A673 (cell line): ENCODE results near the gene KRTAP5-7. TPM values are rescaled to one million over a fixed set of nuclear protein-coding genes. Genes with fewer than 3 reads are reported as not detected.

ENCODE experiments used
- BruUV-seq: library from RNA; stranded (reverse); fragments of 400-500 nt; replicated peaks from 2 replicates; lab custom pipeline; 2021; lab: Mats Ljungman, UMichigan
- CTCF ChIA-PET: fragments of 300-600 bp; sonication (Branson Sonifier 250); formaldehyde crosslinking; loops from one replicate; lab custom pipeline; 2022; ENCODE audit warnings: antibody characterized with exemption; lab: Charles Lee
- POLR2A ChIA-PET: fragments of 300-600 bp; sonication (Branson Sonifier 250); formaldehyde crosslinking; loops from one replicate; lab custom pipeline; 2022; ENCODE audit warnings: antibody characterized with exemption; ENCODE audit not compliant: low non-redundant PET; lab: Charles Lee
- DNase-seq: peaks from one replicate; pipeline ENCODE4 v3.0.0-alpha.2; 2015; ENCODE audit warnings: low spot score
- H3K27ac ChIP-seq: fragments of 200-600 bp; sonication (generic); 2 replicates; pipeline ENCODE4 v1.5.1; 2016; ENCODE audit warnings: mixed run types, low read depth, mild to moderate bottlenecking, mixed read lengths, antibody characterized with exemption, low read length; ENCODE audit not compliant: poor library complexity, severe bottlenecking
- H3K27me3 ChIP-seq: fragments of 200-600 bp; sonication (generic); replicated peaks from 2 replicates; pipeline ENCODE4 v1.6.1; 2017; ENCODE audit warnings: mixed run types, low read depth, mild to moderate bottlenecking, mixed read lengths, antibody characterized with exemption, low read length; ENCODE audit not compliant: insufficient read depth, poor library complexity
- H3K36me3 ChIP-seq: fragments of 200-600 bp; sonication (generic); 2 replicates; pipeline ENCODE4 v1.6.1; 2016; ENCODE audit warnings: mixed run types, mild to moderate bottlenecking, mixed read lengths, antibody characterized with exemption, low read length; ENCODE audit not compliant: insufficient read depth, poor library complexity, severe bottlenecking
- H3K4me1 ChIP-seq: fragments of 200-600 bp; sonication (generic); 2 replicates; pipeline ENCODE4 v1.6.1; 2017; ENCODE audit warnings: mixed run types, mild to moderate bottlenecking, mixed read lengths, antibody characterized with exemption, low read length; ENCODE audit not compliant: insufficient read depth, poor library complexity, severe bottlenecking
- H3K4me3 ChIP-seq: fragments of 200-600 bp; sonication (generic); 2 replicates; pipeline ENCODE4 v1.5.1; 2016; ENCODE audit warnings: low read depth, mixed run types, mild to moderate bottlenecking, mixed read lengths, low read length; ENCODE audit not compliant: poor library complexity, severe bottlenecking
- H3K9me3 ChIP-seq: fragments of 200-600 bp; sonication (generic); 2 replicates; pipeline ENCODE4 v1.6.1; 2016; ENCODE audit warnings: mixed run types, low read depth, mild to moderate bottlenecking, mixed read lengths, antibody characterized with exemption, low read length; ENCODE audit not compliant: poor library complexity, severe bottlenecking
- CTCF ChIP-seq: fragments of 300-800, 200-600 bp; sonication (generic); conservative IDR thresholded peaks from 2 replicates; pipeline ENCODE4 v1.5.1; 2017; ENCODE audit warnings: low read depth, mild to moderate bottlenecking, antibody characterized with exemption, low read length, moderate library complexity, mixed read lengths
- EZH2 ChIP-seq: fragments of 200-600 bp; sonication (generic); IDR thresholded peaks from 2 replicates; pipeline ENCODE4 v1.6.1; 2017; ENCODE audit warnings: borderline replicate concordance, low read depth, mild to moderate bottlenecking, mixed read lengths, antibody characterized with exemption, low read length; ENCODE audit not compliant: poor library complexity, severe bottlenecking
- intact Hi-C: fragments of 100-400 bp; cut with micrococcal nuclease; formaldehyde crosslinking; loops from one replicate; pipeline ENCODE4 v1.10.0; 2022; ENCODE audit not compliant: unreplicated experiment
- total RNA-seq: library from RNA; stranded (reverse); gene quantifications from 2 replicates; pipeline ENCODE4 v1.2.3, GENCODE V29; 2021

The KRTAP5-7 gene
- total RNA-seq, 1 experiment from 2014 or later, result not detected

- ChIA-PET POLR2A (no interaction called here), CTCF (no interaction called here)
- no peak overlapping the region for H3K27ac ChIP-seq
- H3K27me3 ChIP-seq, result no peaks in the 10 kb centered on the region
- intact Hi-C loops, result no loop called here
- H3K4me1 ChIP-seq, result peaks cover 4% of the 10 kb centered on the region
- no peak overlapping the region for H3K4me3 ChIP-seq
- H3K36me3 ChIP-seq, result no peaks in the 10 kb centered on the region
- TF ChIP-seq CTCF (no peak), EZH2 (no peak)
- no peaks in the 10 kb centered on the region for H3K9me3 ChIP-seq
- no peak for DNase-seq
- BruUV-seq, result no TSS peak
Observed at GRCh38 chr11:71577469-71578004, 50.5 kb downstream of the KRTAP5-7 start.

Other genes starting within 250 kb of the KRTAP5-7 start
- 271 and 286 TPM in 2 replicates for gene DHCR7, start 78.9 kb upstream of the KRTAP5-7 start, total RNA-seq
- 35.5 and 46.7 TPM in 2 replicates for gene NADSYN1, start 74.1 kb upstream of the KRTAP5-7 start, total RNA-seq
- not detected in 2 replicates for gene KRTAP5-8, start 10.8 kb downstream of the KRTAP5-7 start, total RNA-seq
- gene KRTAP5-9, start 21.2 kb downstream of the KRTAP5-7 start, total RNA-seq, result not detected in 2 replicates
- gene KRTAP5-10, start 38.3 kb downstream of the KRTAP5-7 start, total RNA-seq, result not detected in 2 replicates
- not detected in 2 replicates for gene KRTAP5-11, start 55.6 kb downstream of the KRTAP5-7 start, total RNA-seq